NT2/D1 (cell line): Measurements from ENCODE around the gene PROX2.

Experiments
- DNase-seq: peaks from one replicate; pipeline ENCODE4 v3.0.0-alpha.2; 2011; ENCODE audit warnings: low read depth, low spot score
- H3K27me3 ChIP-seq: 2 replicates; pipeline ENCODE4 v1.6.0; 2011; ENCODE audit warnings: mild to moderate bottlenecking; ENCODE audit not compliant: insufficient read length, insufficient read depth
- H3K36me3 ChIP-seq: 2 replicates; pipeline ENCODE4 v1.6.1; 2011; ENCODE audit warnings: mild to moderate bottlenecking, low read length, mixed read lengths; ENCODE audit not compliant: insufficient read depth, insufficient read length
- H3K4me1 ChIP-seq: 2 replicates; pipeline ENCODE4 v1.5.1; 2011; ENCODE audit not compliant: insufficient read depth, insufficient read length
- H3K4me3 ChIP-seq: 2 replicates; pipeline ENCODE4 v1.5.1; 2011; ENCODE audit warnings: low read depth; ENCODE audit not compliant: insufficient read length
- H3K9ac ChIP-seq: 2 replicates; pipeline ENCODE4 v1.6.0; 2011; ENCODE audit warnings: low read depth; ENCODE audit not compliant: insufficient read length
- H3K9me3 ChIP-seq: 2 replicates; pipeline ENCODE4 v1.5.1; 2011; ENCODE audit warnings: mild to moderate bottlenecking, low read length; ENCODE audit not compliant: insufficient read depth
- SUZ12 ChIP-seq: IDR thresholded peaks from 2 replicates; pipeline ENCODE4 v1.6.1; 2011; ENCODE audit not compliant: insufficient read length, insufficient read depth; ENCODE audit errors: extremely low read depth
- YY1 ChIP-seq: IDR thresholded peaks from 2 replicates; pipeline ENCODE4 v1.6.1; 2011; ENCODE audit not compliant: insufficient read length, insufficient read depth
- ZNF274 ChIP-seq: IDR thresholded peaks from 2 replicates; pipeline ENCODE4 v1.6.1; 2011; ENCODE audit warnings: mild to moderate bottlenecking, low read depth, low read length

Gene PROX2

DNA sequence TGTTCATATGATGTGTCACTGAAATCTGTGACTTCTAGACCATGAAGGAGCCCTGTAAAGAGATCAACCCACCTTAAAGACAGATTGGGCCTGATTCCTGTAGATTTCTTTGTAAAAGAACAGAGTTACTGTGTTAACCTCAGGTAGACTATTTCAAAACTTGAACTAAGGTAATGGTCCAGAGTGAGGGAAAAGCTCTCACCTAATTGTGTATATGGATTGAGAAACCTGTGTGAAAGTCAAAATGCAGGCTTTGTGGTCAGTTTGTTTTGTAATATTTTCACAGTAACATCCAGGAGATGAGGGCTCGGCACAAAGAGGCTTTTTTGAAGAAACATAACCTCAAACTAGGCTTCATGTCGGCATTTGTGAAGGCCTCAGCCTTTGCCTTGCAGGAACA, 22.1 kb upstream of the PROX2 start:
- Histone ChIP-seq H3K4me1 (no peaks in the 10 kb centered on the region), H3K27me3 (no peaks in the 10 kb centered on the region), H3K9me3 (no peaks in the 10 kb centered on the region), H3K9ac (no peak overlapping the region), H3K4me3 (no peak overlapping the region), H3K36me3 (peaks cover 97% of the 10 kb centered on the region)
- TF ChIP-seq YY1 (no peak), SUZ12 (no peak), ZNF274 (no peak)
- DNase-seq: no peak

DNA sequence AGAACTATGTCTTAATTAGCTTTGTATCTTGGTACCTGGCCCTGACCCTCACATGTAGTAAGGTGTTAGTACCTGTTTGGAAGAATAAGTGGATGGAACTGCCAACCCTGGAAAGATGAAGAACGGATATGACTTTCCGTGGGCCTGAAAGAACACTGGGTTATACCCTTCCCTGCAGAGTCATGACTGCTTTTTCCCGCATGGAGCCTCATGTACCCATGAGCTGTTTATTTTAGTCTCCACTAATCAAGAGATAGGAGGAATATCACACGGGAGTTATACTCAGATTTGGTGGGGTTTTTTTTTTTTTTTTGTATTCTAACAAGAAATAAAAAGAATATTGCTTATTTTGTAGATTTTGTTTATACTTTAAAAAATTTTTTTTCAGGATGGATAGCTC, 21.7 kb upstream of the PROX2 start:
- no peaks in the 10 kb centered on the region for H3K27me3 ChIP-seq
- no peaks in the 10 kb centered on the region for H3K9me3 ChIP-seq
- TF ChIP-seq SUZ12: no peak
- no peak for TF ChIP-seq ZNF274
- no peak for TF ChIP-seq YY1
- H3K4me1 ChIP-seq: no peaks in the 10 kb centered on the region
- no peak overlapping the region for H3K4me3 ChIP-seq
- H3K9ac ChIP-seq: no peak overlapping the region
- H3K36me3 ChIP-seq: peaks cover 97% of the 10 kb centered on the region
- DNase-seq: no peak

DNA sequence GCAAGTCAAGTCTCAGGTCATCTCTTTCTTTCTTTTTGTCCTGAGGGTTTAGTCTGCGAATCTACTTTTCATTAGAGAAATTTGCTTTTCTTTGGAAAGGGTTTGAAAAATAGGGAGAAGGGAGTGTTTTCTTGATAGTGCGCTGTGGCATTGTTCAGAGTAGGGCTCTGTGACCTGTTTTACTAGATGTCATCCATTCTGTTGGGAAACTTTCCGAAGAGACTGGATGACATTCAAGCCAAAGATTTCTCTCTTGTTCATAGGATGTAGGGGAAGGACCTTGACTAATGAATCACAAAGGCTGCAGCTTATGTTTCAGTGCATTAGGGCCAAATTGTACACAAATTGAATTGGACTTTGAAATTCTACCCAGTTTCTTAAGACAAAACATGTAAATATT, 20.5 kb upstream of the PROX2 start:
- H3K4me1 ChIP-seq: no peaks in the 10 kb centered on the region
- no peaks in the 10 kb centered on the region for H3K27me3 ChIP-seq
- H3K4me3 ChIP-seq: no peak overlapping the region
- no peak for TF ChIP-seq SUZ12
- TF ChIP-seq ZNF274: no peak
- no peak for TF ChIP-seq YY1
- DNase-seq: no peak
- no peak overlapping the region for H3K9ac ChIP-seq
- H3K36me3 ChIP-seq: peaks cover 96% of the 10 kb centered on the region
- H3K9me3 ChIP-seq: no peaks in the 10 kb centered on the region

DNA sequence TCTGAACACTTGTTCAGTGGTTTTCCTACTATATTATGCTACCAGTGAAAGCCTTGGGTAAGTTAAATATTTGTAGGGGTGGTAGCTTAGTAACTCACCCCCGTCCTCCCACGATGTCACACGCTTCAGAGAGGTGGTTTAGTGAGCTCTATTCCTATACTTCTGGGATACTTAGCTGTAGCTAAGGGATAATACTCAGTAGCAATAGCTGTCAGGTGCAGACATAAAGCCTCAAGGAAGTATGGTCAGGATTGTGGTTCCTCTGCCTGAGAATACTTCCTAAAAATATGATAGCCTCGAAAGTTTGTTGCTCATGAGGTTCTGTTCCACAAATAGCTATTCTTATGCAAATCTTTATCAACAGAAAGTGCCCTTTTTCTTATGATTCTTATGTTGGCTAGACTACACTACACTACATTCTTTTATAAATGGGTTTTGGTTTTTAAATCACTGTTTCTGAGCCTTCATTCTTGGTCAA, 17.7 kb upstream of the PROX2 start:
- Histone ChIP-seq H3K9ac (no peak overlapping the region), H3K9me3 (no peaks in the 10 kb centered on the region), H3K27me3 (no peaks in the 10 kb centered on the region), H3K4me1 (peaks cover 2% of the 10 kb centered on the region), H3K36me3 (peaks cover 93% of the 10 kb centered on the region), H3K4me3 (no peak overlapping the region)
- no peak for DNase-seq
- TF ChIP-seq ZNF274: no peak
- TF ChIP-seq SUZ12: no peak
- no peak for TF ChIP-seq YY1

DNA sequence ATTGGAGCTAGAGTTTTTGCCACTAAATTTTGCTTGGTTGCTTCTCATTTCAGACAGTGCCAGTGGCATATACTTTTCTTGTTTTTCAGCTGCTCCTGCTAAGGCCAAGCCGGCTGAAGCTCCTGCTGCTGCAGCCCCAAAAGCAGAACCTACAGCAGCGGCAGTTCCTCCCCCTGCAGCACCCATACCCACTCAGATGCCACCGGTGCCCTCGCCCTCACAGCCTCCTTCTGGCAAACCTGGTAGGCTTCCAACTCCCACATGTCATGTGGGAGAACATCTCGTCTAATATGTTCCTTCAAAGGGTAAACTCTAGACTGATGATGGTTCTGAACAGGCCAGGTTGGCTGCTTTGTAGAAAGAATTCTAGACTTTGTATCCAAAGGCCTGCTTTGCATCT, 16.8 kb upstream of the PROX2 start:
- no peak for DNase-seq
- Histone ChIP-seq H3K36me3 (peaks cover 87% of the 10 kb centered on the region), H3K27me3 (no peaks in the 10 kb centered on the region), H3K9me3 (no peaks in the 10 kb centered on the region), H3K9ac (no peak overlapping the region), H3K4me1 (peaks cover 2% of the 10 kb centered on the region), H3K4me3 (no peak overlapping the region)
- TF ChIP-seq ZNF274: no peak
- TF ChIP-seq YY1: no peak
- TF ChIP-seq SUZ12: no peak

DNA sequence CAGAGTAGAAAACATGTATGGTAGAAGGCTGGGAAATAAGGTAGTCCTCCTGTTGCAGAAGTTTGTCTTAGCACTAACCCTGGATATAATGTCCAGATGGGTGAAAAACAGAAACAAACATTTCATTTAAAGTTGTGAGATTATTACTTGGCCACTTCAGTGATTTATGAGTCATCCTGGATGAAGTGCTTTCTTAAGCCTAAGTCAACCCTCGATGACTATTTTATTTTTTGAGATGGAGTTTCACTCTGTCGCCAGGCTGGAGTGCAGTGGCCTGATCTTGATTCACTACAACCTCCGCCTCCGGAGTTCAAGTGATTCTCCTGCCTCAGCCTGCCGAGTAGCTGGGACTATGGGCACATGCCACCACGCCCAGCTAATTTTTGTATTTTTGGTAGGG, 15.9 kb upstream of the PROX2 start:
- DNase-seq: no peak
- H3K36me3 ChIP-seq: peaks cover 87% of the 10 kb centered on the region
- H3K9ac ChIP-seq: no peak overlapping the region

DNA sequence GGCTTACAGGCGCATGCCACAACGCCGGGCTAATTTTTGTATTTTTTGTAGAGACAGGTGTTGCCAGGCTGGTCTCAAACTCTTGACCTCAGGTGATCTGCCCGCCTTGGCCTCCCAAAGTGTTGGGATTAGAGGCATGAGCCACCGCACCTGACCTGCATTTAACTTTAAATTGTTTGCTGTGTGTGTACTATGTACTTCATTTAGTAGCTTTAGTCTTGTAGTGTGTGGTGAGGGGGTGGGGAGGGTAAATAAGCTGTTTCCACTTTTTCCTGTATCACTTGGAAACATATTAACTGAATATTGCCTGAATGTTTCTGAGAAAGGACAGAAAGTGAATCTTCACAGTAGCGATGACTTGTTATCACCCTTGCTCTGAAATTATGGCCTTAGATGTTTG, 14.3 kb upstream of the PROX2 start:
- DNase-seq: no peak
- no peak overlapping the region for H3K4me3 ChIP-seq
- no peak for TF ChIP-seq SUZ12
- no peak for TF ChIP-seq YY1
- TF ChIP-seq ZNF274: no peak
- no peaks in the 10 kb centered on the region for H3K27me3 ChIP-seq
- peaks cover 78% of the 10 kb centered on the region for H3K36me3 ChIP-seq
- H3K9me3 ChIP-seq: no peaks in the 10 kb centered on the region
- H3K4me1 ChIP-seq: peaks cover 2% of the 10 kb centered on the region
- H3K9ac ChIP-seq: no peak overlapping the region

More for the DNA sequence above, 15.9 kb upstream of the PROX2 start:
- peaks cover 2% of the 10 kb centered on the region for H3K4me1 ChIP-seq
- no peak overlapping the region for H3K4me3 ChIP-seq
- TF ChIP-seq SUZ12 (no peak), YY1 (no peak), ZNF274 (no peak)
- H3K9me3 ChIP-seq: no peaks in the 10 kb centered on the region
- H3K27me3 ChIP-seq: no peaks in the 10 kb centered on the region
